Neural crest cell (in vitro differentiated cells): ENCODE data around the gene IL21R. TPM values are rescaled to one million over a fixed set of nuclear protein-coding genes. Genes with fewer than 3 reads are reported as not detected.

Experiments
- DNase-seq: peaks from one replicate; pipeline ENCODE4 v3.0.0; 2021; ENCODE audit warnings: low read depth, mixed read lengths, low spot score
- H3K27ac Mint-ChIP-seq: one replicate; pipeline ENCODE4 v1.8.0; 2021; ENCODE audit warnings: mild to moderate bottlenecking, mixed read lengths; ENCODE audit not compliant: unreplicated experiment
- H3K27me3 Mint-ChIP-seq: 2 replicates; pipeline ENCODE4 v1.8.0; 2021; ENCODE audit warnings: low read depth, mild to moderate bottlenecking, mixed read lengths
- H3K36me3 Mint-ChIP-seq: 2 replicates; pipeline ENCODE4 v1.8.0; 2021; ENCODE audit warnings: low read depth, mild to moderate bottlenecking, mixed read lengths
- H3K4me1 Mint-ChIP-seq: 2 replicates; pipeline ENCODE4 v1.8.0; 2021; ENCODE audit warnings: mixed read lengths
- H3K4me3 Mint-ChIP-seq: one replicate; pipeline ENCODE4 v1.8.0; 2021; ENCODE audit warnings: mild to moderate bottlenecking, mixed read lengths
- H3K9me3 Mint-ChIP-seq: 2 replicates; pipeline ENCODE4 v1.8.0; 2021; ENCODE audit warnings: mixed read lengths
- total RNA-seq: library from RNA; stranded (reverse); gene quantifications from 2 replicates; pipeline ENCODE4 v1.2.1, GENCODE V29; 2021
- TF ChIP-seq, protein P1 (sequence below): fragments of 200-600 bp; sonication (generic); conservative IDR thresholded peaks from 2 replicates; pipeline ENCODE4 v1.5.0; 2021; ENCODE audit warnings: antibody characterized with exemption, mild to moderate bottlenecking

The IL21R gene
- total RNA-seq, 1 donor from 2014 or later: 0.79 TPM

DNA sequence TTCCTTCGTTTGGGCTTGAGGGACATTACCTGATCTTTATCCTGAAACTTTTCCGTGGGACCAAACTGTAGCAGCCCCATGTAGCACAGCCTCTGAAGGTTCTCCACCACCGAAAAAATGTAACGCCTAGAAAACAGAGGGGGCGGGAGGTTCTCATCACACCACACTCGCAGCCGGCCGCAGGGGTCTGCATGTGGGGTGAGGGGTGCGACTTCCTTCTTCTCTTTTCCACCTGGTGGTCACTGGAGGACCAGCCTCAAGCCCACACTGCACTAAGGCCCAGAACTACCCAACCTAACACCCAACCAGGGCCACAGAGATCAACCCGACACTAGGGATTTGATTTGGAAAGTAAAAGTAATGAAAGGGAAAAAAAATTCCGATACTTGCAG is 90.6 kb downstream of the IL21R start:
- Mint-ChIP-seq H3K9me3 (no peaks in the 10 kb centered on the region), H3K36me3 (peaks cover 17% of the 10 kb centered on the region), H3K27ac (no peak overlapping the region), H3K4me3 (no peak overlapping the region), H3K27me3 (no peaks in the 10 kb centered on the region), H3K4me1 (no peaks in the 10 kb centered on the region)
- no peak for DNase-seq
- TF ChIP-seq, protein P1, sequence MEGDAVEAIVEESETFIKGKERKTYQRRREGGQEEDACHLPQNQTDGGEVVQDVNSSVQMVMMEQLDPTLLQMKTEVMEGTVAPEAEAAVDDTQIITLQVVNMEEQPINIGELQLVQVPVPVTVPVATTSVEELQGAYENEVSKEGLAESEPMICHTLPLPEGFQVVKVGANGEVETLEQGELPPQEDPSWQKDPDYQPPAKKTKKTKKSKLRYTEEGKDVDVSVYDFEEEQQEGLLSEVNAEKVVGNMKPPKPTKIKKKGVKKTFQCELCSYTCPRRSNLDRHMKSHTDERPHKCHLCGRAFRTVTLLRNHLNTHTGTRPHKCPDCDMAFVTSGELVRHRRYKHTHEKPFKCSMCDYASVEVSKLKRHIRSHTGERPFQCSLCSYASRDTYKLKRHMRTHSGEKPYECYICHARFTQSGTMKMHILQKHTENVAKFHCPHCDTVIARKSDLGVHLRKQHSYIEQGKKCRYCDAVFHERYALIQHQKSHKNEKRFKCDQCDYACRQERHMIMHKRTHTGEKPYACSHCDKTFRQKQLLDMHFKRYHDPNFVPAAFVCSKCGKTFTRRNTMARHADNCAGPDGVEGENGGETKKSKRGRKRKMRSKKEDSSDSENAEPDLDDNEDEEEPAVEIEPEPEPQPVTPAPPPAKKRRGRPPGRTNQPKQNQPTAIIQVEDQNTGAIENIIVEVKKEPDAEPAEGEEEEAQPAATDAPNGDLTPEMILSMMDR: no peak

DNA sequence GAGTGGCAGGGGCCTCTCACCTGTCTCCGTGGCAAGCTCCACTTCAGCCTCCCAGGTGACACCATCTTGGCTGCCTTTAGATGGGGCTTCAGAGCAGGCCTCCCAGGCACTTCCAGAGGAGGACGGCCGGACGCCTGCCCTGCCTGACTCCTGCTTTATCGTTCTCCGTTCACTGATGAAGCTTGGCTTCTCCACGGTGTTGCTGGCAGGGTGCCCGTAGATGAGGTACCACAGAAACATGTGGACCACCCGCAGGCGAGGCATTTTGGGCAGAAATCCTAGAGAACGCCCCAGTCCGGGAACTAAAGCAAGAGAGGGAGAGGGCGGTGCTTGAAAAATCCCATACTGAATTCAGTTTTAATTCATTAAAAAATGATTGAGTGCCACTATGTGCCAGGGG is 93.2 kb downstream of the IL21R start:
- DNase-seq: no peak
- Mint-ChIP-seq H3K36me3 (peaks cover 15% of the 10 kb centered on the region), H3K4me3 (no peak overlapping the region), H3K4me1 (no peaks in the 10 kb centered on the region), H3K27ac (no peak overlapping the region), H3K27me3 (no peaks in the 10 kb centered on the region), H3K9me3 (no peaks in the 10 kb centered on the region)
- TF ChIP-seq, protein P1: no peak

DNA sequence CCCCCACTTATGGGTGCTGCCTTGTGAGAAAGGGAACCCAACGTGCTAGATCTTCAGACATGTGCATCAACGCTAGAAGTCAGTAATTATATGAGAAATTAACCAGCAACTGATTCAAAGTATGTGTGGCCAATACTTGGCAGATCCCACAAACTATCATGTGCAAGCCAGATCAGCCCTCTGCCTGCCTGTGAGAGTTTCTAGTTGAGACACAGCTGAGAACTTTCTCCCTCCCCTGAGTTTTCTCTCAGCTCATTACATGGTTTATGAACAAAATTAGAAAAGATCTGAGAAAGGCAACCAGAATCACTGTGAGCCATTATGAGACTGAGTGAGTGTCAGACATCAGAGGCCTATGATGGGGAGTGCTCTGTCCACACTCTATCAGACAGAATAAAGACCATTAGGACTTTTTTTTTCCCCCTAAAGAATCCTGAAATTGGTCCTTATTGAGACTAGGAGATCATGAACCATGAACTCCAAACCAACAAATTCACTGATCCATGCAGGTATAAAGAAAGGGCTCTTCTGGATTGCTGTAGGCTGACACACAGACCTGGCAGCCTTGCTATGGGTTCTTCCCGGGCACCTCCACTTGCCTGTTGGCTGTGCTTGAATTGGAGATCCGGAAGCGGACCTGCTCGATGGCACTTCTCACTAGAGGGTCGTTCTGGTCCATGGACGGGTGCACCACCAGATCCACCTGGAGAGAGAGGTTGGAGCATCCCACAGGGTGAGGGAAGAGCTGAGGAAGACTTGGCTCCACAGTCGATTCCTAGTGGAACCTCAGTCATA is 96.3 kb downstream of the IL21R start:
- no peaks in the 10 kb centered on the region for H3K27me3 Mint-ChIP-seq
- TF ChIP-seq, protein P1: no peak
- no peaks in the 10 kb centered on the region for H3K4me1 Mint-ChIP-seq
- peaks cover 21% of the 10 kb centered on the region for H3K36me3 Mint-ChIP-seq
- H3K9me3 Mint-ChIP-seq: no peaks in the 10 kb centered on the region
- H3K4me3 Mint-ChIP-seq: no peak overlapping the region
- no peak for DNase-seq
- H3K27ac Mint-ChIP-seq: peak overlapping the region; percentile 35

DNA sequence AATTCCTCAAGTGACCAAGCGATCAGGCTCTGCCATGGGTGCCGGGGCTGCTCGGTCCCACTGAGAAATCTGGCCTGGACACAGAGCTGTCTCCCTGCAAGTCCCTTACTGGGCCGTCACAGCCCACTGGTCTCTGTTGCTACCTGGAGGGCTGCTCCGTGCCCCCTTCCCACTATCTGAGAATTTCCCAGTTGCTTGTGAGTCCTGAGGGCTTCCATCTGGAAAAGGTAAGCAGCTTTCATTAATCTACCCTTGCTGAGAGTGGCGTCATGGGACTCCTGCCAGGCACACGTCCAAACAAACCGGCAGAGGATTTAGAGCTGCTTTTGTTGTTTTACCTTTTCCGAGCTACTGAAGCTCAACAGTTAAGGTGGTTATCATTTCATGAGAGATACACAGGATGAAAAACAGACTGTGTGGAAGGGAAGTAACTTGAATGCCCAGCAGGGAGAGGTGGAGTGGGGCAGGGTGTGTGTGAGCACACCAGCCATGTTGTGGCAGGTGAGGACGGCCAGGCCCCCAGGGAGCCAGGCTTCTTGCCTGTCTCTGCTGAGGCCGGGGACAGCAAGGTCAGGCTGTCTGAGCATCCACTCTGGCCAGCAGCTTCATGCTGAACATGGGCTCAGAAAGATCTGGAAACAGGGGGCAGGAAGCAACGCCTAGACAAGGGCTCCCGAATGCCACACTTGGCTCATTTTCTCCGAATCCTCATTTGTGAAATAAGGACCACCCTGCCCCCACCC is 97.1 kb downstream of the IL21R start:
- TF ChIP-seq, protein P1: no peak

DNA sequence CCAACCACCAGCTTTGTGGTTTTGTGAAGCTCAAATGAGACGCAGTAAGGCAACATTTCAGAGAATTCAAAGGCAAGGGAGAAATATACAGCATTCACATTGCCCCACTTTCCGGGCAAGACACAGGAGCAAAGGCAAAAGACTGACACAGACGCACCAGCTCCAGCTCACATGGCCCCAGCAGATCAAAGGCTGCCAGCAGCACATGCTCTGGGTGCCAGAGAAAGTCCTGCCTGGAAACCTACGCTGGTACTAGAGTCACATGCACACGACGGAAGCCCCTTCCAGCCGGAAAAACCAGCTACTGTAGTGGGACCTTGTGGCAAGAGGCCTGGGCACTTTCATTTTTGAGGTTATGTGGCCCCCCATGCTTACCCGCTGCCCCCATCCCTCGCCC is 97.7 kb downstream of the IL21R start:
- TF ChIP-seq, protein P1: no peak
- H3K4me3 Mint-ChIP-seq: no peak overlapping the region
- DNase-seq: no peak
- H3K27me3 Mint-ChIP-seq: no peaks in the 10 kb centered on the region
- H3K4me1 Mint-ChIP-seq: no peaks in the 10 kb centered on the region
- H3K36me3 Mint-ChIP-seq: peaks cover 26% of the 10 kb centered on the region
- H3K9me3 Mint-ChIP-seq: no peaks in the 10 kb centered on the region
- H3K27ac Mint-ChIP-seq: no peak overlapping the region

More for the DNA sequence above, 97.1 kb downstream of the IL21R start:
- H3K4me3 Mint-ChIP-seq: no peak overlapping the region
- DNase-seq: no peak
- no peaks in the 10 kb centered on the region for H3K27me3 Mint-ChIP-seq
- H3K36me3 Mint-ChIP-seq: peaks cover 30% of the 10 kb centered on the region
- no peak overlapping the region for H3K27ac Mint-ChIP-seq
- H3K9me3 Mint-ChIP-seq: no peaks in the 10 kb centered on the region
- H3K4me1 Mint-ChIP-seq: no peaks in the 10 kb centered on the region
